HG03460 (cell line): ENCODE results near the gene GAB2.
"Not testable (repeated sequence)": the region's sequence is repeated elsewhere in the genome, so short reads cannot be mapped to it uniquely, and the experiment has no call there.

Experiments
- ATAC-seq: cut with Tn5 transposase; IDR thresholded peaks from one replicate; pipeline ENCODE4 v1.9.1; 2021; ENCODE audit not compliant: unreplicated experiment

The GAB2 gene

GRCh38 chr11:78257654-78258053, 160.0 kb downstream of the GAB2 start:
- ATAC-seq = no peak

DNA sequence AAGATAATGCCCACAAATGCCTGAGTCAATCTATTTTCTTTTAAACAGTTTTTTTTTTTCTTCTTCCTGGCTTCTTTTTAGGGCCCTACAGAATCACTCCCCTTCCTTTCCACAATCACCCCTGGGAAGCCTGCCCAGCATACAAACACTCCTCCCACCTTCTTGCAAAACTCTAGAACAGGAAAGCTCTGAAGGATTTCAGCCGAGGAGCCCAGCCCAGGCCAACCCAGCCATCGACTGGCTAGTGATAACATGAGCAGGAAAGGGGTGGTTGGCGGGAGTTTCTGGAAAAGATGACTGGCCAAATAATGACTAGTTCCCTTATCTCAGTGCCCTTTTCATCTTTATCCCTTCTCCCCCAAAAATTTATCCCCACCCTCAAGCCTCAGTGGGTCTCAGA, 160.7 kb downstream of the GAB2 start:
- no peak for ATAC-seq

DNA sequence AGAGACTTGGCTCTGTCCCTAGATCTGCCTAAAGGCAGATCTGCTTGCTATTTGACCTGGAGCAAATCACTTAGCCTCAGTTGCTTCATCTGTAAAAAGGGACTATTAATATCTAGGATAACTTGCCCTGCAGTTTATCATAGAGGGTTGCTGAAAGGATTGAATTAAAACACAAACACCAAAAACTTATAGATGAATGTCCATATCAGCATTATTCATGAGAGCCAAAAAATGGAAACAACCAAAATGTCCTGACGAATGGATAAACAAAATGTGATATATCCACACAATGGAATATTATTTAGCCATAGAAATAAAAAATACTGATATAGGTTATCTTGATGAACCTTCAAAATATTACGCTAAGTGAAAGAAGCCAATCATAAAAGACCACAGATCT, 161.7 kb downstream of the GAB2 start:
- ATAC-seq = no peak

- no peak for ATAC-seq
Measured at GRCh38 chr11:78254268-78254667, 163.4 kb downstream of the GAB2 start.

DNA sequence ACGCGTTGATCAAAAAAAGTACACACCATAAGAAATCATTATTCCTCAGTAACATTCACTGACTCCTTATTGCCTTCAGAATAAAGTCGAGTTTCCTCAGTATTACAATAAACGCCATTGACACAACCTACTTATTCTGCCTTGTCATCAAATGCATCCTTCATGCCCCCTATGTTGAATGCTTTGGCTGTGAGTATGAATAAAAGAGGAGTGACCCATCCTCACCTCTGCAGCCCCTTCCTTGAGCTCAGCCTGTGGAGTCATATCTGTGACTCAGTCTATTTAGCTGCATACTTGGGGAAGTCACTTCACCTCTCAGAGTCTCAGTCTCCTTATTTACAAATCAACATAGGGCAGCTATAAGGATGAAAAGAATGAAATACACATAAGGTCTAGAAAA, 163.8 kb downstream of the GAB2 start:
- ATAC-seq = no peak

DNA sequence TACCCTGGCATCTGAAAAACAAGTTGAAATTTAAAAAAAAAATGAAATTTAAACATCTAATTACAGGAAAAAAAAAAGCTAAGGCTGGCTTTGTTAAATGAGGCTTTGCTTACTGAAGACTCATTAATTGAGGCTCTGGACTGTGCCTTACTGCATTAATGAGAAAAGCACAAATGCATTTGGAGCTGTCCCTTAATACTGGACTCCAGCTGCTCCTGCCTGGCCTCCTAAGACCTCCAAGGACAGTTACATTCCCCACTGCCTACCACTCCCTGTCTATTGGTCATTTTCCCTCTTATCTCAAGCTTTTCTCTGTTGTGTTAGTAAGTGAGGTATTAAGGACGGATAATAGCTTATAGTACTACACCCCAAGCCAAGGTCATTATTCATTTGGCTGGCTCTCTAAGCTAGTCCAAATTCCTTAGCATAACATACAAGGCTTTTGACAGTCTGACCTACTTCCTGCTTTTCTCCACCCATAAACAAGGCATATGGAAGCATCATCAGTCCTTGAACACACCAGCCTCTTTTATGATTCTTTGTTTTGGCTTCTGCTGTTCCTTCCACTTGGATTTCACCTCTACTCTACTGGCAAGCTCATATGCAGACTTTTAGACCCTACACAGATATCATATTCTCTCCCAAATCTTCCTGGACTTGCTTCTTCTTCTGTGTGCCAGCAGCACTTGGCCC, 166.4 kb downstream of the GAB2 start:
- ATAC-seq = no peak

DNA sequence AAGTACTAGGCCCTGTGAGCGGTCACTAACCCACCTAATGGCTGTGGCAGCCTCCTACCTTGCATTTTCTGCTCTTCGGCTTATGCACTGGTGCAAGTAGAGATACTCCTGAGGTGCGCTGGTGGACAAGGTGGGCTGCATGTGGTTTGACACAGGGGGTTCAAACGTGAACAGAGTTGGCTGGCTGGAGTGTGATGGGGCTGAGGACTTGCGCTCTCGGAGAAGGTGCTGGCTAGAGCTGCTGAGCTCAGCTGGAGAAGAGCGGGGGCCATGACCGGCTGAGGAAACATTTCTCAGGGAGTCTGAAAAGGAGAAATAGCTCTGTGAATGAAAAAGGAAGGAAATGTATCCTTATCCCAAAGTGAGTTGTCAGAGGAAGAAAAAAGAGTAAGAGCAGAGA, 167.5 kb downstream of the GAB2 start:
- no peak for ATAC-seq

- no peak for ATAC-seq
Measured at GRCh38 chr11:78248903-78249302, 168.7 kb downstream of the GAB2 start.

DNA sequence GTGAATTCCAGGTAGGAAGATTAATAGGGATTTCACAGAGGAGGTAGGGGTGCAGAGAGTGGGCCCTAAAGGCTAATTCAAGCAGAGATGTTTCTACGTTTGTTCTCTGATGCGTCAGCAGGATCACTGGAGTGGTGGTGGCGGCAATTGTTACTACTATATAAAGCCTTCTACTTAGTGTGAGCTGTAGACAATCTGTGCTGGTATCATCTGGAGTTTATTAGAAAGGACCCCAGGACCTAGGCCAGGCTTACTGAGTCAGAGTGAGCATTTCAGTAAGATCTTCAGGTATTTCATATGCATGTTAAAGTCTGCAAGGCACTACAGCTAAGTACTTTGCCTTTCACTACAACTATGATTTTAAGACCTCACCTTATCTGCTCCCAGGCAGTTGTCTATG, 169.4 kb downstream of the GAB2 start:
- ATAC-seq = no peak

- ATAC-seq = no peak
Measured at GRCh38 chr11:78244546-78245255, 172.9 kb downstream of the GAB2 start.

DNA sequence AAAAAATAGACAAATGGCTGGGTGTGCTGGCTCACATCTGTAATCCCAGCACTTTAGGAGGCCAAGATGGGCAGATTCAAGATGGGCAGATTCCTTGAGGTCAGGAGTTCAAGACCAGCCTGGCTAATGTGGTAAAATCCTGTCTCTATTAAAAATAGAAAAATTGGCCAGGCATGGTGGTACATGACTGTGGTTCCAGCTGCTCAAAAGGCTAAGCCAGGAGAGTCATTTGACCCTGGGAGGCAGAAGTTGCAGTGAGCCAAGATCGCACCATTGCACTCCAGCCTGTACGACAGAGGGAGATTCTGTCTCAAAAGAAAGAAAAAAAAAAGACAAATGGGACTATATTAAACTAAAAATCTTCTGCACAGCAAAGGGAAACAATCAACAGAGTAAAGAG, 173.5 kb downstream of the GAB2 start:
- ATAC-seq = no peak

- no peak for ATAC-seq
Measured at GRCh38 chr11:78241475-78241874, 176.1 kb downstream of the GAB2 start.

DNA sequence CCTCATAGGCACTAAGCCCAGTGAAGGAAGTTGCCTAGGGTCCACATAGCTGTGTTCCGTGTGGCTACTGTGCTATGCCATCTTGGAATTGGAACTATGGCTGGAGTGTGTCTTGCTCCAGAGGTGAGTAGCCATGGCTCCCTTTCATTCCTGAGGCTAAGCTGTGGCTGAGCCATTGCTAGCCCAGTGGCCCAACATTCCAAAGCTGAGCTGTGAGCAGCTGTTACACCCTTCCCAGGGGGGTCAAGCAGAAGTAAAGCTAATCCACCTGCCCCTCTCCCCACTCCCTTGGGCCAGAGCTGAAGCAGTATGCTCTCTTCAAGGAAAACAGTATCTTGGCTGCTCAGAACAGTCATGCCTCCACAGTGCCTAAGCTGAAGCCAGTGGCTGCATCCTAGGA, 177.8 kb downstream of the GAB2 start:
- ATAC-seq = no peak

DNA sequence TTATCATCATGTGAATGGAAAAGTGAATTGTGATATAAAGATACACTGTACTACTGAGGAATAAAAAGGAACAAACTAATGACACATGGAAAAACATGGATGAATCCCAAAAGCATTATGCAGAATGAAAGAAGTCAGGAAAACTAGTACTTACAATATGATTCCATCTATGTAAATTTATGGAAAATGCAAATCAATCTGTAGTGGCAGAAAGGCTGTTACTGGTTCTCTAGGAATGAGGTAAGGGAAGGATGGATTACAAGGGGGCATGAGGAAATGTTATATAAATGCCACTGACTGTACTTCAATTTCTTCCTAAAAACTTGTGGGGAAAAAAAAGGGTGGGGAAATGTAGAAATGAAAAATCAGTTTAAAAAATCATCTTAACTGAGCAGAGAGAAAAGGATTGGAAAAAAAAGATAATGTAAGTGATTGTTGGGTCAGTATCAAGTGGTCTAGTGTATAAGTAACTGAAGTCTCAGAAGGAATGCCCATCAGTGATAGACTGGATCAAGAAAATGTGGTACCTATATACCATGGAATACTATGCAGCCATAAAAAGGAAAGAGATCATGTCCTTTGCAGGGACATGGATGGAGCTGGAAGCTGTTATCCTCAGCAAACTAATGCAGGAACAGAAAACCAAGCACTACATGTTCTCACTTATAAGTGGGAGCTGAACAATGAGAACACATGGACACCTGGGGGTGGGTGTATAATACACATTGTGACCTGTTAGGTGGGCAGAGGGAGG, 180.2 kb downstream of the GAB2 start:
- no peak for ATAC-seq

DNA sequence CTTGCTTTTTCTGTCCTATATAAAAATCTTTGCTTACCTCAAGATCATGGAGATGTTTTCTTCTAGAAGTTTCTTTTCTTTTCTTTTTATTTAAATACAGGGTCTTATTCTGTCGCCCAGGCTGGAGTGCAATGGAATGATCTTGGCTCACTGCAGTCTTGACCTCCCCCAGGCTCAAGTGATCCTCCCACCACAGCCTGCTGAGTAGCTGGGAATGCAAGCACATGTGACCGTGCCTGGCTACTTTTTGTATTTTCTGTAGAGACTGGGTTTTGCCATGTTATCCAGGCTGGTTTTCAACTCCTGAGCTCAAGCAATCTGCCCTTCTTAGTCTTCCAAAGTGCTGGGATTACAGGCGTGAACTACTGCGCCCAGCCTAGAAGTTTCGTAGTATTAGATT, 183.6 kb downstream of the GAB2 start:
- ATAC-seq = no peak

DNA sequence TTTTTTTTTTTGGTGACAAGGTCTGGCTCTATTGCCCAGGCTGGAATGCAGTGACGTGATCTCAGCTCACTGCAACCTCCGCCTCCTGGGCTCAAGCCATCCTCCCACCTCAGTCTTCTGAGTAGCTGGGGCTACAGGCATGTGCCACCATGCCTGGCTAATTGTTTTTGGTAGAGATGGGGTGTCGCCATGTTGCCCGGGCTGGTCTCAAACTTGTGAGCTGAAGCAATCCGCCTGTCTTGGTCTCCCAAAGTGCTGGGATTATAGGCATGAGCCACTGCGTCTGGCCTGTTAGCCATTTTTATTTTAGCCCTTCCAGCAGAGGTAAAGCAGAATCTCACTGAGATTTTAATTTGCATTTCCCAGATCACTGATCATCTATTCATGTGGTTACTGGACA, 184.6 kb downstream of the GAB2 start:
- not testable (repeated sequence) for ATAC-seq

GRCh38 chr11:78231962-78232501, 185.6 kb downstream of the GAB2 start:
- ATAC-seq = no peak

- no peak for ATAC-seq
Measured at GRCh38 chr11:78230161-78230877, 187.3 kb downstream of the GAB2 start.

GRCh38 chr11:78229106-78229505, 188.5 kb downstream of the GAB2 start:
- no peak for ATAC-seq

GRCh38 chr11:78228467-78228866, 189.2 kb downstream of the GAB2 start:
- peak; percentile 53 for ATAC-seq

DNA sequence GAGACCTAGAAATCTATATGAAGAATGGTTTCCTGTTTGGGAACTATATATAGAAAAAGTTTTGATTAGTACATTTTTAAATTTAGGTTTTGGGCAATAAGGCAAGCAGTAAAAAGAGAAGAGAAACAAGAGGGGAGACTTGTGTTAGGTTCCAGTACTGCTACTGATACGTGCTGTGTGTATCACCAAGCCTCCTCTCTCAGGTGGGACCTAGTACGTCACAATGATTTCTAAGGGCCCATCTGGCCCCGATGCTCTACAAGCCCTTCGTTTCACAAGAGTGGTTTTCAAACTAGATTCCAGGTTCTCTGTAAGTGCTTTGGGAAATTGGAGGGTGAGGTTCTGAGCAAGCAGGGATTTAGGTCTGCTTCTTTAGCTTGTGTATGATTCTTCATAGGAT, 189.7 kb downstream of the GAB2 start:
- ATAC-seq = no peak
